GM19099 (cell line): Measurements from ENCODE around the gene DPF3.

Experiments
- POLR2A ChIP-seq: IDR thresholded peaks from 3 replicates; pipeline ENCODE4 v1.6.1; 2011; ENCODE audit warnings: low read depth; ENCODE audit not compliant: insufficient read length; ENCODE audit errors: extremely low read depth

Gene DPF3

DNA sequence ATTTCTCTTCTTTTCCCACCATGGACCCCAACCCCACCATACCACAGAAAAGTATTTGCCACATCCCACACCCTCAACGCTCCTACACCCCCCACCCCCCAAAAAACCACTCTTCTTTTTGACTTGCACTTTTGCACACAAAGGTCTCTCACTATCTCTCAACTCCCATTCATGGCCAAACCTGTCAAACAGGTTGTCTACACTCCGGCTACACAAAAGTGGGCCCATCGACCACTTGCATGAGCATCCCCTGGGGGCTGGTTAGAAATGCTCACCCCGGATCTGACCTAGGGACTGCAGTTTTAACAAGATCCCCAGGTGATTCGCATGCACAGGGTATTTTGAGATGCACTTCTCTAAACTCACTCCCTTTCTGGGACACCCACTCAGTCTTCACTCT is 248.2 kb downstream of the DPF3 start:
- TF ChIP-seq POLR2A, result no peak

DNA sequence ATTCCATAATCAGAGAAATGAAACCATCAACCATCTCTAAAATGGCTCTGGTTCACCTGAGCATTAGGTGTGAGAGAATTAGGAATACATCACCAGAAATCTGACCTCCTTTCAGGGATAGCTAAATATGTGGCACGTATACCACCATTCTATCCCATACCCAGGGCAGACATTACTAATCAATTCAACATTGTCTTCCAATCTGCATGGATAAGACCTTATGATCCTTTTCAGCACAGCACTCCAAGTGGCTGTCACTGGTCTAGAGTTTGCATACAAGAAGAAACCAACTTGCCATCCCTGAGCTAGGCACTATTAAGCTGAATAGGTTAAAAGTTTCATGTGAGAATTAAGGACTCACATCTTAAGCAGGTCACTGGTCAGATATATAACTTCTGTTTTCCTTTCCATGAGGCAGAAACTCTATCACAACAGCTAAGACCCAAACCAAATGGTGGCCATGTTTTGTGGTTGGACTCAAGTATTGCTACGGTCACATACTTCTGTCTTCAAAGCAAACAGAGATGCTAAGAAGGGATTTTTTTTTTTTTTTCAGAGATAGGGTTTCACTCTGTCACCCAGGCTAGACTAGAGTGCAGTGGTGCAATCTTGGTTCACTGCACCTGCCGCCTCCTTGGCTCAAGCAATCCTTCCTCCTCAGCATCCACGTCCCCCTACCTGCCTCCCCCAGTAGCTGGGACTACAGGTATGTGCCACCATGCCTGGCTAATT is 249.0 kb downstream of the DPF3 start:
- no peak for TF ChIP-seq POLR2A

DNA sequence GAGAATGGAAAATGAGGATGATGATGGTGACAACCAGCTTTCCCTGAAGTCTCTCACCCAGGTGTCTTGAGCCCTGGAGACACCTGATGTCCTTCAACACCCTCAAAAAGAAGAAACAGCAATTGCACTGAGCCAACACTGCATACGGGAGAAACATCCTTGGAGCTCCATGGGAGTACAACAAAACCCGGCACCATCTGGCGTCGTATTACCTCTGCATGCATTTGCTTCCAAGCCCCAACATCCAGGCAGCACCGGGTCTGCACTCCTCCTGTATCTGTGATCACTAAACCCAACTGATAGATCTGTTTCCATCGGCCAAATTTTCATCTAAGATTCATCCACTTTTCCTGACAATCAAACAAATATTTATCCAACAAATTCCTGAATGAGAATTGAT is 249.9 kb downstream of the DPF3 start:
- no peak for TF ChIP-seq POLR2A

DNA sequence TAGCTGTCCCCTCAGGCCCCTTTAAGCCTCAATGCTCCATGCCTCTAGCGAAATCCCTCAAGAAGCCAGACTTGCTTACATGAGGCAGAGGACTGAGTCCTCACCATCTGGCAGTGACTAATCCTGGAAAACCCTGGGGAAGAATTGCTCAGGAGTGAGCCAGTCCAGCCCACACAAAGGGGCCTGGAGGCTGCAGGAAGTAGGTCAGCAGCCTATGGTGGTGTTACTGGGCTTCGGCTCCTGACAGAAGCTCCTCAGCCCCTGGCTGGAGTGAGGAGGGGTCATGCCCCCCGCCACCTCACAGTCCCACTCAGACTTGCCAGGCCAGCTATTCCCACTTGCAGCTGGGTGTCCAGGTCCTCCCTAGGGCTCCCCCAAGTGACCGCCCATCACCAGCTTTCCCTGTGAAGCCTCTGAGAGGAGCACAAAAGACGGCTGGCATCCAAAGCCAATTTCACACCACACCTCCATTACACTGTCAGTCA is 250.5 kb downstream of the DPF3 start:
- TF ChIP-seq POLR2A, result no peak

DNA sequence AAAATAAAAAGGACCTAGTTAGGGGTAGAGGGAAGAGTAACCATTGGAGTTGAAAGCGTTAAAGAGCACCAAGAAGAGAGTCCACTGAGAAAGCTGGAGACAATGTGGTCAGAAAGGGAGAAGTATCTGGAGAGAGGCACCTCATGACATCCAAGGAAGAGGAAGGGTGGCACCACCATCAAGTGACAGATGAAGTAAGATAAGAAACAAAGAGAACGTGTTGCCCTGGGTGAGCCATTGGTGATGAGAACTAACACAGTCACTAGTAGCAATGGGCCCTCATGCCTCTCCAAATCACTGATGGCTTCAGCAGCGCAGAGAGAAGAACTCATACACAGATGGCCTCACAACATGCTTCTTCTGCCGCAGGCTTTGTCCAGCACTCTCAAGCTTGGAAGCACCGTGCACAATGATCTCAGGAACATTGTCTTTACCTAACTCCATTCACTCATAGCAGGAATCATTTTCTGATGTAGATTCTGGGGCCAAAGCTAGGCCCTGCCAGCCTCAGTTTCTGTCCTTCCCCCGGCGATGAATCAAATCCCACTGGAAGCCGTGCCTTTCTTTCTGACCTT is 252.9 kb downstream of the DPF3 start:
- TF ChIP-seq POLR2A, result no peak

DNA sequence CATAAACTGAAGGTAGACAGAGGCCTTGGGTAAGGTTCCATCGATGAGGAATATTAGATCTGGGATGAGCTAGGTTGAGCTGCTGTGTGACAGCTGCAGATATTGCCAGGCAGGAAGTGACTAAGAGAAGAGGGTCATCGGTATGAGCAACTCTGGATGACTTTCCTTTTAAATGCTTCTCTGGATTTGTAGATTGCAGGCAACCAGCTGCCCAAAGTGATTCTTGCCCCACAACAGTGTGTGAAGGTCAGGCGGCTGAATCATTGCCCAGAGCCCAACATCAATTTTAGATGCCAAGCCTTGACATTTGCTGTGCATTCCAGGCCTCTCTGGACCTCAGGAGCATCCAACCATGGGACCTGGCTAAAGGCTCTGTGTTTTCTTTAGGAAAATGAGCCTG is 255.9 kb downstream of the DPF3 start:
- TF ChIP-seq POLR2A, result no peak

DNA sequence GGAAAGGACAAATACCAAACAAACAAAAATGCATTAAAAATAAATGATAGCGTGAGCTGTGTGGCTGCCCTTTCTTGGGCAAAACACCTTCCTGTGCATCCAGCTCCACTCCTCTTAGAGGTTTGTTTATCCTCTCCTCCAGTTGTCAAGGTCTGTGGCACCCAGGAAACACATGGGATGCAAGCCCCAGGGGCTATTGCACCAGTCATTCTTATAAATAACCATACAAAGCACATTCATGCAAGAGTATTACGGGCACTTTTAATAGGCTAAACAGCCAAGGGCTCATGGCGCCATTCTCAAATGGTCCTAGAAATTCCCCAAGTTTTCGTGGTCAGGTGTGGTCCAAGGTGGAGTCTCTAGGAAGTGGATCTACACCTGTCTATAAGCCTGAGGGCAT is 257.0 kb downstream of the DPF3 start:
- TF ChIP-seq POLR2A, result no peak

DNA sequence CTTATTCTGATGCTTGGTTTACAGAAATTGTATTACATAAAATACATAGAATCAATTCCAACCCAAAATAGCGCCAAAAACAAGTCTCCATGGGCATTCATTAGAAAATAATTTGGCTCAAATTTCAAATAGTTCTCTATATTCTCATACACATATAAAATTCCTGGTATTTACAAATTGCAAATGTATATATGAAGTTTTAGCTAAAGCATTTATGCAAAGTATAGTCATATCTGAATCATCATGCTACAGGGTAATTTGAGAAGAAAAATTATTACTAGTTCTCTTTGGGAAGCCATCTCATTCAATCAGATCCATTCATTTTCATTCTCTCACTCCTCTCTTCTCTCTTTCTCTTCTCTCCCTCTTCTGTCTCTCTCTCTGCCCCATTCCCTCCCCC is 257.8 kb downstream of the DPF3 start:
- TF ChIP-seq POLR2A, result no peak

DNA sequence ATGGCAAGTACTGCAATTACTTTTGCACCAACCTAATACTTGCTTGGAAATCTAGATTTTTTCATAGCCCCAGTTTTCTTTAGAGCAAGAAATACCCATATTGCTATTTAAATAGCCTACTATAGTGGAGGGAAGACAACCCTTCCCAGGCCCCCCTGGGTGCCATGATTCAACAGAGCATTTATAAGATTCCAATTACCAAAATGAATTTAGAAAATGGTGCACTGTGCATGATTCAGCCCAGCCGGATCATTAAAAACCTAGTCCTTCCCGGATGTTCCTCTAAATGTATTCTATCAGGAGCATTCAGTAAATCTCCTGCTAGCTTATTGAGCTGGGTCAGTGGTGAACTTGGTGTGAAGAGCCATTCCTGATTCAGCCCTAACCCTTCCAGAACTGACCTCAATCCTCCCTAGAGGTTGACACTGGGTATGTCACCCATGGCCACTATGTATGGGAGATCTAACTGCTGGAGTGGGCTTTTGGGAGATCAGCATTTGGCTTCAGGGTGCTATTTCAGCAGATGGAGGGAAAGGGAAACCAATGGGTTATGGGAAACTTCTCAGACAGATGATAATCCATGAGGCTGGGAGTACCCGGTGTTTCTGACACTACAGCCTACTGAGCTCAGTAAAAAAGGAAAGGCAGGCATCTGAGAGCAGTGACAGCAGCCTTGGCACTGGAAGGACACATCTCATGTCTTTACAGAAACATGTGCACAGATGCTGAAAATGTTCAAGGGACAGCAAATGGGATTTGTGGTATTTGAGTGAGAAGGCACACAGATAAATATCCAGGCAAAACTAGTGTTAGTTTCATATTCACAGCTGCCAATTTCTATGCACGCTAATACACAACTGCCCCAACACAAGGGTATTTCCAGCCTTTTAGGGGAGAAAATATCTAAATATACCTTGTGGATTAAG is 258.9 kb downstream of the DPF3 start:
- TF ChIP-seq POLR2A, result no peak

DNA sequence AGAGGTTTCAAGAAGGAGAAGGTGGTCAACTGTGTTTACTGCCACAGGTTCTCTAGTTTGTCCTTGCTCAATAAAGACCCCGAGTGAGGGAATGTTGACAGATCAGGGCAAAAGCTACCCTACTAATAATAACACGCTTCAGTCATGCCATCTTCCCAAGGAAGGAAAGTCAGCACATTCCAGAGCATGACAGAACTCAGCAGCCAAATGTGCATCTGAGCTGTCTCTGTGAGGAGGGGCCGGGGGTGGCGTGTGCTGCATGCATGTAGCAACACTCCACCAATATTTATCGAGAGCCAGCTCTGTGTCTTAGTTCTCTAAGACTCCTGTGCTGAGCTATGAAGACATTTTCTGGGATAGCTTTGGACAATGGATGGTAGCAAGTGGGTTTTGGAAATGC is 260.4 kb downstream of the DPF3 start:
- TF ChIP-seq POLR2A, result no peak

DNA sequence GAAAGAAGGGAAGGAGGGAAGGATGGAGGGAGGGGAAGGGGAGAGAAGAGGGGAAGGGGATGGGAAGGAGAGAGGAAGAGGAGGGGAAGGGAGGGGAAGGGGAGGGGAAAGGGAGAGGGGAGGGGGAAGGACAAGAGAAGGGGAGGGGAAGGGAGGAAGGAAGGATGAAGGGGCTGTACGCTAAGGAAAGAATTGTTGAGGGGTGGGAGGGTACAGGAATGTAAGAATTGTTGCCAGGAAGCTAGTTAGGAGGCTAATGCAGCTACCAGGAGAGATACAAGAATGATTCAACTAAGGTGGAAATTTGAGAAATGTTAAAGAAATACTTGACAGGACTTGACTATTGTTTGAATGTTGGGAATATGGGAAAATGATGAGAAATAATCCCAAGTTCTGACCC is 261.2 kb downstream of the DPF3 start:
- no peak for TF ChIP-seq POLR2A

DNA sequence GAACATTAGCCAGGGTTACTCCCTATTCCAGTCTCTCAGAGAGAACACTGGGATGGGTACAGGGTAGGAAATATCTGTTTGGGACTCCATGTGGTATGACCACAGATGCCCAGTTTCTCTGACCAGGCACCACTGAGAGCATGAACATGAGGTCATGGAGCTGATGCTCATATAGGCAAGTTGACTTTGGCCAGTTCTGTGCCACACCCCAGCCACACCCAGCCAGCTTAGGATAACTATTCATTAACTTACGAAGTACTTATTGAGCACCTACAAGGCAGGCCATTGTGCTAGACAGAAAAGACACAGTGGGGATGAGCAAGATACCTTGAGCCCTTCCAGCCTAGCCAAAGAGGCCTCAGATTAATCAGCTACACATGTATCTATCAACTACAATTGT is 262.5 kb downstream of the DPF3 start:
- no peak for TF ChIP-seq POLR2A

DNA sequence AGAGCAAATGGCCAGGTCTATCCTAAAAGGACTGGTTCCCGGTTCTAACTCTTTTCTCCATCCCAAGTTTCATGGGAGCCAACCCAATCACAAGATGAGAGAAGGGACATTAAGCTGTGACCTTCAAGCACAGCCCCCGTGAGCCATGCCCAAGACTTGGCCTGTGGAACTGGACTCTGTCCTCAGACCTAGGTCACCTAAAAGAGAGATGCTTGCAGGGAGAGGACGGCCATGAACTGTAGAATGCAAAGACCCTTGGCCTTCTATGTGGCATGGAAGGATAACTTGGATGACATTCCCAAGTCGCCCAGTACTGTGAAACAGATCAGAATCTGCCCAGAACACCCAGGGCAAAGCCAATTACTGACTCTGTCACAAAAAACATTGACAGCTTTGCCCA is 263.5 kb downstream of the DPF3 start:
- no peak for TF ChIP-seq POLR2A

DNA sequence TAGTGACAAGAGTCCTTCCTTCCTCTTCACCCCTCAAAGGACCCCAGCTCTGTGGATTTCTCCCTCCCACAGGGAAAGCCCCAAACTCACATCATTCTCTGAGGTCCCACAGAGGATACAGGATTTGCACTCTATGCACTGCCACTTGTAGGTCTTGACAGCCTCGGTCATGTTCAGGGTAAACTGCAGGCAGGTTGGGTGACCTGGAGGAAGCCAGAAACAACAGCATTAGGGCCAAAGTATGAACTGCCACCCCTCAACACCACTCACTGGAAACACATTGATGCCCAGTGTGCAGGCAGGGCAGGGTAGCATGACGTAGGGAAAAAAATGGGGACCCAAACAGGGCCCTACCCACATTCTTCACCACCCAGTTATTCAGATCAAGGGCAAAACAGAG is 264.4 kb downstream of the DPF3 start:
- no peak for TF ChIP-seq POLR2A

DNA sequence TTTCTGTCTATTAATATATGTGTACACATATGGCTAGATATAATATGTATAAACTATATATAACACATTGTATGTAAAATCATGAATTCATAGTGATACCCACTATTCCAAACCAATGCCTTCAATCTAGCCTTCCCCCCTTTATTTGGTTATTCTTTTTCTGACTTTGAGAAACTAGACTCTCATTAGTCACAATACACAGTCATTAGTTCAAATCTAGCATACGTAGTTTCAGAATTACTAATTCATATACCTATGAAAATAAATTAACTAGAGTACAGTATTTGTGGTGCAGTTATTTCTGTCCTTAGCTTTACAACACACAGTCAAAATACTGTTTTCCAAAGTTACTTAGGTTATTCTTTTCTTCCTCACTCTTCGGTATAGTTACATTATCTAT is 268.2 kb downstream of the DPF3 start:
- no peak for TF ChIP-seq POLR2A
